ENCODE data around the gene ZNF133. TPM values are rescaled to one million over a fixed set of nuclear protein-coding genes. Genes with fewer than 3 reads are reported as not detected.

ZNF133 gene
- total RNA-seq, 4 donors from 2014 or later, result 14.7 to 37.3 (median 21.0) TPM

DNA sequence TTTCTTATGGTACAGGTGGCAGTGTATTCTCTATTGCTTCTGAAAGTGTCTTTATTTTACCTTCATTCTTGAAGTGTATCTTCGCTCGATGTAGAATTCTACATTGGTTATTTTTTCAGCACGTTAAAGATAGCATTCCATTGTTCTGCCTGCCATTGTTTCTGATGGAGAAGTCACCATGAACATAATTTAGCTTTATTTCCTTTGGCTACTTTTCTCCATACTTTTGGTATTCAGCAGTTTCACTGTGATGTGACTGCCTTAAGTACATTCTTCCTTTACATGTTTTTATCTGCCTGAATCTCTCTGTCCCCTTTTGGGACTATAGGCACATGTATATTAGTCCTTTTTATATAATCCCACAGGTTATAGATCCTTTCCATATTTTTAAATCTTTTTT, 19.0 kb downstream of the ZNF133 start:
- H3K4me1 ChIP-seq, result no peaks in the 10 kb centered on the region
- H3K27me3 ChIP-seq, result no peaks in the 10 kb centered on the region
- H3K4me3 ChIP-seq, result no peak overlapping the region
- H3K9me3 ChIP-seq, result no peaks in the 10 kb centered on the region
- H3K36me3 ChIP-seq, result peaks cover 24% of the 10 kb centered on the region
- TF ChIP-seq, protein P1, sequence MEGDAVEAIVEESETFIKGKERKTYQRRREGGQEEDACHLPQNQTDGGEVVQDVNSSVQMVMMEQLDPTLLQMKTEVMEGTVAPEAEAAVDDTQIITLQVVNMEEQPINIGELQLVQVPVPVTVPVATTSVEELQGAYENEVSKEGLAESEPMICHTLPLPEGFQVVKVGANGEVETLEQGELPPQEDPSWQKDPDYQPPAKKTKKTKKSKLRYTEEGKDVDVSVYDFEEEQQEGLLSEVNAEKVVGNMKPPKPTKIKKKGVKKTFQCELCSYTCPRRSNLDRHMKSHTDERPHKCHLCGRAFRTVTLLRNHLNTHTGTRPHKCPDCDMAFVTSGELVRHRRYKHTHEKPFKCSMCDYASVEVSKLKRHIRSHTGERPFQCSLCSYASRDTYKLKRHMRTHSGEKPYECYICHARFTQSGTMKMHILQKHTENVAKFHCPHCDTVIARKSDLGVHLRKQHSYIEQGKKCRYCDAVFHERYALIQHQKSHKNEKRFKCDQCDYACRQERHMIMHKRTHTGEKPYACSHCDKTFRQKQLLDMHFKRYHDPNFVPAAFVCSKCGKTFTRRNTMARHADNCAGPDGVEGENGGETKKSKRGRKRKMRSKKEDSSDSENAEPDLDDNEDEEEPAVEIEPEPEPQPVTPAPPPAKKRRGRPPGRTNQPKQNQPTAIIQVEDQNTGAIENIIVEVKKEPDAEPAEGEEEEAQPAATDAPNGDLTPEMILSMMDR (IDR thresholded peaks at IDR 0.05), result no peak
- TF ChIP-seq EP300 (IDR thresholded peaks at IDR 0.05) (no peak), POLR2AphosphoS5 (IDR thresholded peaks at IDR 0.05) (no peak), POLR2A (IDR thresholded peaks at IDR 0.05) (no peak)
- H3K27ac ChIP-seq, result no peak overlapping the region
- no peak for DNase-seq (ENCODE audit: low spot score in 2 of 2)
- 78% methylated on average over 3 of the region's 3 CpGs for WGBS

DNA sequence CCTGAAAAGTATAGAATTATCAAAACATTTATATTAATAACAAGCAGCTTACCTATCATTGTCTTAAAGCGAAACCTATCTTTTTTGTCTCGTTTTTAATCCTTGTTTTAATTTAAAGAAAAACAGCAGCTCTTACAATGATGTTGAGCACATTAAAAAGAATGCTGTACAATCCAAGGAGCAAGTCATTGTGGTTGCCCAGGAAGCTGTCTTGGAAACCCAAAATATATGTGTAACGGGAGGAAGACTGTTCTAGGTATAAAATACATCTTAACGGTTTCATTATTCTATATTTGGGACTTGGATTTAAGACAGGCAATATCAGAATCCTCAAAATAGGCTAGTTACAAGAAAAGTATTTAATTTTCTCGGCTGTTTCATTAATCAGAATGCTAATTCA, 21.7 kb downstream of the ZNF133 start:
- no peaks in the 10 kb centered on the region for H3K27me3 ChIP-seq
- H3K27ac ChIP-seq, result no peak overlapping the region
- H3K9me3 ChIP-seq, result no peaks in the 10 kb centered on the region
- peaks cover 35% of the 10 kb centered on the region for H3K36me3 ChIP-seq
- WGBS, result 83% methylated on average over 5 of the region's 5 CpGs
- TF ChIP-seq, protein P1 (IDR thresholded peaks at IDR 0.05), result no peak
- DNase-seq (ENCODE audit: low spot score in 2 of 2), result no peak
- no peak overlapping the region for H3K4me3 ChIP-seq
- no peaks in the 10 kb centered on the region for H3K4me1 ChIP-seq

DNA sequence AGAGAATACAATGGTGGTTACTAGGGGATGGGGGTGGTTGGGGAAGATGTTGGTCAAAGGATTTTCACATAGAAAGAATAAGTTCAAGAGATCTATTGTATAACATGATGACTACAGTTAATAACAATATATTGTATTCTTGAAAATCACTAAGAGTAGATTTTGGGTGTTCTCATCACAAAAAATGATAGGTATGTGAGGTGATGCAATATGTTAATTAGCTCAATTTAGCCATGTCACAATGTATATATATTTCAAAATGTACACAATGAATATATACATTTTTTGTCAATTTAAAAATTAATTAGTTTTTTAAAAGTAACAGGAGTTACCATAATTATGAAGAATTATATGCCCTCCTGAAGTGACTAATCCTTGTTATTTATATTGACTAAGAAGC, 22.3 kb downstream of the ZNF133 start:
- Histone ChIP-seq H3K9me3 (no peaks in the 10 kb centered on the region), H3K36me3 (peaks cover 37% of the 10 kb centered on the region), H3K27me3 (no peaks in the 10 kb centered on the region), H3K4me3 (no peak overlapping the region), H3K4me1 (no peaks in the 10 kb centered on the region), H3K27ac (no peak overlapping the region)
- no peak for DNase-seq (ENCODE audit: low spot score in 2 of 2)
- no peak for TF ChIP-seq POLR2A (IDR thresholded peaks at IDR 0.05)
- no peak for TF ChIP-seq POLR2AphosphoS5 (IDR thresholded peaks at IDR 0.05)
- TF ChIP-seq EP300 (IDR thresholded peaks at IDR 0.05), result no peak
- TF ChIP-seq, protein P1 (IDR thresholded peaks at IDR 0.05), result no peak

DNA sequence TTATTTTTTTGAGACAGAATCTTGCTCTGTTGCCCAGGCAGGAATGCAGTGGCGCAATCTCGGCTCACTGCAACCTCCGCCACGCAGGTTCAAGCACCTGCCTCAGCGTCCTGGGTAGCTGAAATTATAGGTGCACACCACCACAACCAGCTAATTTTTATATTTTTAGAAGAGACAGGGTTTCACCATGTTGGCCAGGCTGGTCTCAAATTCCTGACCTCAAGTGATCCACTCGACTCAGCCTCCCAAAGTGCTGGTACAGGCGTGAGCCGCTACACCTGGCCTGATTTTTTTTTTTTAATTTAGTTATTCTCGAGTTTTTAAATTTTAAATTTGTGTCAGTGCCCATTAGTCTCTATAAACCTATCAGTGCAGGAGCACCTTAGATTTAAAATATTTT, 24.4 kb downstream of the ZNF133 start:
- Histone ChIP-seq H3K4me1 (no peaks in the 10 kb centered on the region), H3K9me3 (no peaks in the 10 kb centered on the region), H3K4me3 (no peak overlapping the region), H3K27ac (no peak overlapping the region), H3K36me3 (peaks cover 43% of the 10 kb centered on the region), H3K27me3 (no peaks in the 10 kb centered on the region)
- WGBS, result 93% methylated on average over 9 of the region's 9 CpGs
- TF ChIP-seq POLR2AphosphoS5 (IDR thresholded peaks at IDR 0.05) (no peak), POLR2A (IDR thresholded peaks at IDR 0.05) (no peak), EP300 (IDR thresholded peaks at IDR 0.05) (no peak)
- TF ChIP-seq, protein P1 (IDR thresholded peaks at IDR 0.05), result no peak
- no peak for DNase-seq (ENCODE audit: low spot score in 2 of 2)

DNA sequence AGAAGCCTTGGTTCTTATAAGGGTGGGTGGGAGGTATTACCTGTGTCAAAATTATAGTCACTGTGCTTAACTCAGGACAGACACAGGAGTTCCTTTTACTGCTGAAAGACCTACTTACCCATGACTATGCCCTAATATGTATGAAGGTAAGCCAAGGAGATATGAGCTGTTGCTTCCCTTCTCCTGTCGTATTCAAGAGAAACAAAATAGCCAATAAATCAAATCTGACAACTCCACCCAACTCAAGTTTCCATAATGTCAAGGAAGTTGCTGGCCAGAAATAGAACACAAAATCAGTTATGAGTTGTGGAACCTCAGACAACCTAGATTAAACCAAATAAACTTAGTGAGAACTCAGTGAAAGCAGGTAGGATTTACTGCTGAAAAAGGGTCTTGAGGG, 25.1 kb downstream of the ZNF133 start:
- H3K4me1 ChIP-seq, result no peaks in the 10 kb centered on the region
- no peak overlapping the region for H3K4me3 ChIP-seq
- TF ChIP-seq POLR2AphosphoS5 (IDR thresholded peaks at IDR 0.05), result no peak
- H3K27ac ChIP-seq, result no peak overlapping the region
- H3K36me3 ChIP-seq, result peaks cover 43% of the 10 kb centered on the region
- 59% methylated on average over 1 of the region's 1 CpG for WGBS
- H3K27me3 ChIP-seq, result no peaks in the 10 kb centered on the region
- H3K9me3 ChIP-seq, result no peaks in the 10 kb centered on the region
- DNase-seq (ENCODE audit: low spot score in 2 of 2), result no peak

DNA sequence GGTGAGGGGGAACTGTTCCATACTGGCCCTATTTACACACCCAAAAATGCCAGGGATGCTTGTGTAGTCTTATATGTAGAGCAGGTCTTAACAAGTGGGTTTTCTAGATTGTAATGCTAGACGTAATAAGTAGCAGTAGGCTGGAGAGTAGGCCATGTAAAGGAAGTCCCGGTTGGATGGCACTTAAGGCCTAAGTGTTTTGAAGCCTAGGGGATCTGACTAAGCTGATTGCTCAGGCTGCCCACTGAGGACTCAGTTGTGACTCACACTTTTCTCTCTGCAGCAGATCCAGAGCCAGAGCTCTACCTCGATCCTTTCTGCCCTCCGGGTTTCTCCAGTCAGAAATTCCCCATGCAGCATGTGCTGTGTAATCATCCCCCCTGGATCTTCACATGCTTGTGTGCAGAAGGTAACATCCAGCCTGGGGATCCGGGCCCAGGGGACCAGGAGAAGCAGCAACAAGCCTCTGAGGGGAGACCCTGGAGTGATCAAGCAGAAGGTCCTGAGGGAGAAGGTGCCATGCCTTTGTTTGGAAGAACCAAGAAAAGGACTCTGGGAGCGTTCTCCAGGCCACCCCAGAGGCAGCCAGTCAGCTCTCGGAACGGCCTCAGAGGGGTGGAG, 26.6 kb downstream of the ZNF133 start:
- 88% methylated on average over 8 of the region's 8 CpGs for WGBS
- TF ChIP-seq, protein P1 (IDR thresholded peaks at IDR 0.05), result no peak
- TF ChIP-seq EP300 (IDR thresholded peaks at IDR 0.05) (no peak), POLR2AphosphoS5 (IDR thresholded peaks at IDR 0.05) (no peak), POLR2A (IDR thresholded peaks at IDR 0.05) (no peak)

More for the DNA sequence above, 26.6 kb downstream of the ZNF133 start:
- H3K9me3 ChIP-seq, result no peaks in the 10 kb centered on the region
- no peaks in the 10 kb centered on the region for H3K4me1 ChIP-seq
- no peak overlapping the region for H3K27ac ChIP-seq
- H3K36me3 ChIP-seq, result peaks cover 32% of the 10 kb centered on the region
- no peaks in the 10 kb centered on the region for H3K27me3 ChIP-seq
- H3K4me3 ChIP-seq, result no peak overlapping the region
- no peak for DNase-seq (ENCODE audit: low spot score in 2 of 2)
